ENCODE data around the gene GABBR2.
"Not testable (repeated sequence)": the region's sequence is repeated elsewhere in the genome, so short reads cannot be mapped to it uniquely, and the experiment has no call there.

GABBR2 gene

DNA sequence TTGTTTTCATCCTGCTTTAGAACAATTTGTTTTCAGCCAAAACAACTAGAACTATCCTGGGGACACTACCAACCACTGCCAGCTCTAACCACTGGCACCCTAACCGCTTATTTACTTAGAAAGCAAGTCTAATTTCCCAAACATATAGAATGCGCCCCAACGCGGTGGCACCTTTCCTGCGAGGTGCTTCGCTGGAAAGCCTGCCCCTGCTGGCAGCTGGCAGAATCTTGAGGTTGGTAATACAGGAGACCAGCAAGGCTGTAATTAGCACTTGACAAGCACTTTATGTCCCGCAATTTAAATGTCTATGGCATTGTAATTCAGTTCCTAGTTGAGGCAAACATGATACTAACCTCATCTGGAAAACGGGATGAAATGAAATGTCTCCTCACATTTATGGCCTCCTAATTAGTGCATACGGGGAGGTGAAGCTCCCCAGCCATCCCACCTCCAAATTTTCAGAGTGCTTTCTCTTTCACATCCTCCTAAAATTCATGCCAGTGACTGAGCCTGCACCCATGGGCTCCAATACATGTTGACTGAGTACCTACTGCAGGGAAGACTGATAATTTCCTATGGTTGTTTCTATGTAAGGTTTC, 30.4 kb downstream of the GABBR2 start:
- Histone ChIP-seq H3K27ac (ENCODE audit: low read depth, low read length) (no peak overlapping the region), H3K4me3 (ENCODE audit: low read length) (no peak overlapping the region), H3K9ac (ENCODE audit: low read depth, low read length) (no peak overlapping the region), H3K27me3 (ENCODE audit: insufficient read depth, low read length) (peaks cover 15% of the 10 kb centered on the region; the same call in 1 of the 2 replicates), H3K36me3 (ENCODE audit: insufficient read depth, low read length) (no peaks in the 10 kb centered on the region), H3K9me3 (ENCODE audit: insufficient read depth, low read depth, low read length) (peaks cover 5% of the 10 kb centered on the region), H3K4me1 (ENCODE audit: insufficient read depth, low read length) (peaks cover 16% of the 10 kb centered on the region)
- 13% methylated on average over 9 of the region's 9 CpGs for WGBS

DNA sequence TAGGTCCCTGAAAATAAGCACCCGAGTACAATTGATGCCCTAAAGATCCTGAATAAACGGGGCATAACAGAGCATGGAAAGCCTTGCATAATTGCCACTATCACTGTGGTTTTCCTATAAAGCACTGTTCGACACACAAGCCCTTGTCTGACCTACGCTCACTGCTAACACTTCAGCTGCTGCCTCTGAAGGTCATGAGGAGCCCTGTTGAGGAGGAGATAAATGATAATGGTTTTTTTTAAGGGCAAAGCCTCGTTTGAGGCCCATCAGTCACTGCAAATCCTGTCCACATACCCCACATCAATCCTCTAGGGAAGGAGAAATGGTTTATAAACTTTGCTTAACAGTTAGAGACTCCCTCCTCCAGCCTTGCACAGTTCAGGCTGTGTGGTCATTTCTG, 35.1 kb downstream of the GABBR2 start:
- 90% methylated on average over 4 of the region's 5 CpGs for WGBS
- H3K36me3 ChIP-seq (ENCODE audit: insufficient read depth, low read length): no peaks in the 10 kb centered on the region
- no peak overlapping the region for H3K27ac ChIP-seq (ENCODE audit: low read depth, low read length)
- H3K9me3 ChIP-seq (ENCODE audit: insufficient read depth, low read depth, low read length): peaks cover 5% of the 10 kb centered on the region
- H3K4me1 ChIP-seq (ENCODE audit: insufficient read depth, low read length): peaks cover 15% of the 10 kb centered on the region
- H3K4me3 ChIP-seq (ENCODE audit: low read length): no peak overlapping the region
- peaks cover 15% of the 10 kb centered on the region; the same call in 1 of the 2 replicates for H3K27me3 ChIP-seq (ENCODE audit: insufficient read depth, low read length)
- no peak overlapping the region for H3K9ac ChIP-seq (ENCODE audit: low read depth, low read length)

DNA sequence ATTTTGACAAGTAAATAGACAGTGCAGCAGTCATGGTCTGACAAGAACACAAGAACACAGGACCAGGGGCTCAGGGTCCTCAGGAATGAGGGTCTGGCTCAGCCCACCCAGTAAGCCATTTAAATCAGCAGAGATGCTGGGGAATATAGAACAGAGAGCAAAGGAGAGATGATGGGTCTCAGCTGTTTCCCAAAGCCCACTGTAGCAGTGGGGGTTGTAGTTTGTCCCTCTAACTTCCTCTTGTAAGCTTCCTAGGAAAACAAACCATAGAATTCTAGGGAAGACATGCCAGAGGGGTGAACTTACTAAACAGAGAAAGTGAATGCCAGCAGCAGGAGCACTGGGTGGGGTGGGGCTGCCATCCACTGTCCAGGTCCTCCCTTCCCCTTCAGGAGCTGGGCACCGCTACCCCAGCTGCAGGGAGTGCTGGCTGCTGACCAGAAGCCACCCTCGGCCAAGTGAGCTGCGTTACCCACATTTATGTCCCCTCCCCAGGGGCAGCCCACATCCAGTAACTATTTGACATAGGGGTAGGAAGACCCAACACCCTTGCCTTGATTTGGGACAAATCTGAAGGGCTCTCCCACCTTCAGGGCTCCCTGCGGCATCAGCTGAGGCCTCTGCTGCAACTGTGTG, 41.6 kb downstream of the GABBR2 start:
- WGBS: 92% methylated on average over 4 of the region's 4 CpGs
- Histone ChIP-seq H3K9me3 (ENCODE audit: insufficient read depth, low read depth, low read length) (no peaks in the 10 kb centered on the region), H3K27ac (ENCODE audit: low read depth, low read length) (no peak overlapping the region), H3K4me3 (ENCODE audit: low read length) (no peak overlapping the region), H3K27me3 (ENCODE audit: insufficient read depth, low read length) (no peaks in the 10 kb centered on the region), H3K4me1 (ENCODE audit: insufficient read depth, low read length) (peaks cover 5% of the 10 kb centered on the region; the same call in 1 of the 2 replicates), H3K9ac (ENCODE audit: low read depth, low read length) (no peak overlapping the region), H3K36me3 (ENCODE audit: insufficient read depth, low read length) (no peaks in the 10 kb centered on the region)

DNA sequence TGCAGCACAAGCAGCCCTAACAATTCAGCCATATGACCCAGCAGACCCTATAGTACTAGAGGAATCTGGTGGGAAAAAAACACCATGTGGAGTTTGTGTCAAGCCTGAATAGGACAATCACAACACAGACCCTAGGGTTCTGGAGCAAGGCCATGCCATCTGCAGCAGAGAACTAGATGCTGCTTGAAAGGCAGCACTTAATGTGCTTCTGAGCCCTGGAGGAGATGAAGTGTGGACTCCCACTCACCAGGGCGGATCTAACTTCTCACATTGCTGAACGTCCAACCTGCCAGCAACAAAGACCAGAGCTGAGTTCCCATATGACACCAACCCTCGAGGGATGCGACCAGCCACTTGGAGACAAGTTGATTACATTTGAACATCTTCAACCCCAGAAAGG, 43.2 kb downstream of the GABBR2 start:
- no peaks in the 10 kb centered on the region for H3K36me3 ChIP-seq (ENCODE audit: insufficient read depth, low read length)
- 75% methylated on average over 4 of the region's 4 CpGs for WGBS
- peaks cover 5% of the 10 kb centered on the region; the same call in 1 of the 2 replicates for H3K4me1 ChIP-seq (ENCODE audit: insufficient read depth, low read length)
- no peak overlapping the region for H3K4me3 ChIP-seq (ENCODE audit: low read length)
- H3K9ac ChIP-seq (ENCODE audit: low read depth, low read length): no peak overlapping the region
- H3K27me3 ChIP-seq (ENCODE audit: insufficient read depth, low read length): no peaks in the 10 kb centered on the region
- H3K27ac ChIP-seq (ENCODE audit: low read depth, low read length): no peak overlapping the region
- no peaks in the 10 kb centered on the region for H3K9me3 ChIP-seq (ENCODE audit: insufficient read depth, low read depth, low read length)

DNA sequence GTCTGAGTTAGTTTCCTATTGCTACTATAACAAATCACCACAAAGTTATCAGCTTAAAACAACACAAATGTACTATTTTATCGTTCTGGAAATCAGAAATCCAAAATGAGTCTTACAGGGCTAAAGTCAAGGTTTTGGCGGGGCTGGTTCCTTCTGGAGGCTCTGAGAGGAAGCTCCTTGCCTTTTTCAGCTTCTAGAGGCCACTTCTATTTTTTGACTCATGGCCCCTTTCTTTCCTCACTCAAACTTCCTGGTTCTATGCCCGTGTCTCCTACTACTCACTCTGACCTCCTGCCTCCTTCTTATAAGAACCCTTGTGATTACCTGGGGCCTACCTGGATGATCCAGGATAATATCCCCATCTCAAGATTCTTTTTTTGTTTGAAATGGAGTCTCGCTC, 48.2 kb downstream of the GABBR2 start:
- Histone ChIP-seq H3K36me3 (ENCODE audit: insufficient read depth, low read length) (no peaks in the 10 kb centered on the region), H3K9ac (ENCODE audit: low read depth, low read length) (no peak overlapping the region), H3K4me3 (ENCODE audit: low read length) (no peak overlapping the region), H3K27me3 (ENCODE audit: insufficient read depth, low read length) (no peaks in the 10 kb centered on the region), H3K27ac (ENCODE audit: low read depth, low read length) (no peak overlapping the region), H3K4me1 (ENCODE audit: insufficient read depth, low read length) (no peaks in the 10 kb centered on the region), H3K9me3 (ENCODE audit: insufficient read depth, low read depth, low read length) (no peaks in the 10 kb centered on the region)
- 93% methylated on average over 4 of the region's 4 CpGs for WGBS

DNA sequence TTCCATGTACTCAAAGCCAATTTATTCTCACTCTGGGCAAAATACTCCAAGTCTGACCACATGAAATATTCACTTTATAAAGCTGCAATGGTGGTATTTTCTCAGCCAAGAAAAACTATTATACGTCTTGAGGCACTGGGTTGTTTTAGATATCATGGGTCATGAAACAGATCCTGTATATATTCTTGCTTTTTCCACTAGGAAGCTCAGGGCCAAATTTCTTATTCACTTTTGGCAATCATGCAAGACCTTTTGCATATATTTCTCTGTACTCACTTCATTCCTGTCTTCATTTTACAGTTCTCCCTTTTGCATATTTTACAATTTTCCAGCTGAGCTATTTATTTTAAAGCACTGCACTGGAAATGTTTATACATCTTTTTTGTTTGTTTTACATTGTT, 49.8 kb downstream of the GABBR2 start:
- H3K36me3 ChIP-seq (ENCODE audit: insufficient read depth, low read length): no peaks in the 10 kb centered on the region
- no peaks in the 10 kb centered on the region for H3K9me3 ChIP-seq (ENCODE audit: insufficient read depth, low read depth, low read length)
- H3K27me3 ChIP-seq (ENCODE audit: insufficient read depth, low read length): no peaks in the 10 kb centered on the region
- no peaks in the 10 kb centered on the region for H3K4me1 ChIP-seq (ENCODE audit: insufficient read depth, low read length)
- H3K9ac ChIP-seq (ENCODE audit: low read depth, low read length): no peak overlapping the region
- 100% methylated on average over 1 of the region's 1 CpG for WGBS
- H3K4me3 ChIP-seq (ENCODE audit: low read length): no peak overlapping the region
- H3K27ac ChIP-seq (ENCODE audit: low read depth, low read length): no peak overlapping the region

DNA sequence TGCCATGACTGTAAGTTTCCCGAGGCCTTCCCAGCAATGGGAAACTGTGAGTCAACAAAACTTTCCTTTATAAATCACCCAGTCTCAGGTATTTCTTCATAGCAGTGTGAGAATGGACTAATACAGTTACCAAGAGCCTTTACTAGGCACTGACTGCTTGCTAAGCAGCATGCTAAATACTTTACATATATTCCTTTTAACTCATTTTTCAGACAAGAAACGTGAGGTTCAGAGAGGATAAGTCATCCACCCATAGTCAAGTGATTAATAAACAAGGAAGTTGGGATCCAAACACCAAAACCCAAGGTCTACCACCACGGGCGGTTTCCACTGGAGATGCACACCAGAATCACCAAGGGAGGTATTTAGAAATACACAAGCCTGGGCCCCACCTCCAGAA, 50.8 kb downstream of the GABBR2 start:
- Histone ChIP-seq H3K27me3 (ENCODE audit: insufficient read depth, low read length) (no peaks in the 10 kb centered on the region), H3K4me3 (ENCODE audit: low read length) (no peak overlapping the region), H3K9ac (ENCODE audit: low read depth, low read length) (no peak overlapping the region), H3K4me1 (ENCODE audit: insufficient read depth, low read length) (no peaks in the 10 kb centered on the region), H3K36me3 (ENCODE audit: insufficient read depth, low read length) (no peaks in the 10 kb centered on the region), H3K9me3 (ENCODE audit: insufficient read depth, low read depth, low read length) (no peaks in the 10 kb centered on the region), H3K27ac (ENCODE audit: low read depth, low read length) (no peak overlapping the region)
- 88% methylated on average over 4 of the region's 4 CpGs for WGBS

DNA sequence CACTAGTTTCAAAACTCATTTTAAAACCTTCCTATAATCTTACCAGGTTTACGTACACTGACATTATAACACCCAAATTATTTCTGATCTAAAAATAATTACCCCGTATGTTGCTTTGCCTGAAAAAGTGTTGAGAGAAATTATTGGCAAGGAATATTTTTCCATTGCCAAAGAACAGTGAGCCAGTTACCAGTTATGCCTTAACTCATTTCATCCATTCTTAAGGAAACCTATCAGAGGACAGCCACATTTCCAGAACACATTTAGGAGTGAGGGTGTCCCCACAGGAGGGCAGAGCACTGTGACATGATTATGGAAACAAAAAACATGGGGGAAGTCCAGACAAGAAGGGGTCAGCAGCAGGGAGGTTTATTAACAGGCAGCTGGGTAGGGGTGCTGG, 52.2 kb downstream of the GABBR2 start:
- Histone ChIP-seq H3K4me1 (ENCODE audit: insufficient read depth, low read length) (no peaks in the 10 kb centered on the region), H3K27me3 (ENCODE audit: insufficient read depth, low read length) (no peaks in the 10 kb centered on the region), H3K9me3 (ENCODE audit: insufficient read depth, low read depth, low read length) (no peaks in the 10 kb centered on the region), H3K36me3 (ENCODE audit: insufficient read depth, low read length) (no peaks in the 10 kb centered on the region), H3K27ac (ENCODE audit: low read depth, low read length) (no peak overlapping the region), H3K9ac (ENCODE audit: low read depth, low read length) (no peak overlapping the region), H3K4me3 (ENCODE audit: low read length) (no peak overlapping the region)
- WGBS: 88% methylated on average over 1 of the region's 2 CpGs

DNA sequence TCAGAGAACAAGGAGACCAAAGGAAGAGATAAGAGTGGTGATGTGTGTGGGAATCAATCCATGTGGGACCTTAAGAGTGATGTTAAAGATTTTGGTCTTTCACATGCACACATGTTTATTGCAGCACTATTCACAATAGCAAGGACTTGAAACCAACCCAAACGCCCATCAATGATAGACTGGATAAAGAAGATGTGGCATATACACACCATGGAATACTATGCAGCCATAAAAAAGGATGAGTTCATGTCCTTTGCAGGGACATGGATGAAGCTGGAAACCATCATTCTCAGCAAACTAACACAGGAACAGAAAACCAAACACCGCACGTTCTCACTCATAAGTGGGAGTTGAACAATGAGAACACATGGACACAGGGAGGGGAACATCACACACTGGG, 53.3 kb downstream of the GABBR2 start:
- H3K27me3 ChIP-seq (ENCODE audit: insufficient read depth, low read length); H3K4me3 ChIP-seq (ENCODE audit: low read length); H3K9me3 ChIP-seq (ENCODE audit: insufficient read depth, low read depth, low read length); H3K4me1 ChIP-seq (ENCODE audit: insufficient read depth, low read length); H3K36me3 ChIP-seq (ENCODE audit: insufficient read depth, low read length); H3K9ac ChIP-seq (ENCODE audit: low read depth, low read length); H3K27ac ChIP-seq (ENCODE audit: low read depth, low read length): not testable (repeated sequence)
- 88% methylated on average over 2 of the region's 3 CpGs for WGBS

DNA sequence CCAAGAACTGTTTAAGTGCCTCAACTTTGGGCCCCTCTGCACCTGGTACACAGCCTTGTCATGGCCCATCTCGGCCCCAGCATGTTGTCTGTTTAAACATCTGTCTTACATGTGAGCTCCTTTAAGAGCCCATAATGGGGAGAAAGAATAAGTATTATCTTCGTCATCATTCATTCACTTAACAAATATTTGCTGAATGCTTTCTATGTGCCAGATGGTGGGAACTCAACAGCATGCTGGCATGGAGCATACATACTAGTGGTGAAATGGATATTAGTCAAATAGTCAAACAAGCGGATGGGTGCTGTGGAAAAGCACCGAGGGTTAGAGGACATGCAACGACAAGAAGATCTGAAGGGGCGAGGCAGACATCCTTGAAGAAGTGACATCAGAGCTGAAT, 54.5 kb downstream of the GABBR2 start:
- Histone ChIP-seq H3K27ac (ENCODE audit: low read depth, low read length) (no peak overlapping the region), H3K9me3 (ENCODE audit: insufficient read depth, low read depth, low read length) (no peaks in the 10 kb centered on the region), H3K4me3 (ENCODE audit: low read length) (no peak overlapping the region), H3K36me3 (ENCODE audit: insufficient read depth, low read length) (no peaks in the 10 kb centered on the region), H3K9ac (ENCODE audit: low read depth, low read length) (no peak overlapping the region), H3K27me3 (ENCODE audit: insufficient read depth, low read length) (no peaks in the 10 kb centered on the region), H3K4me1 (ENCODE audit: insufficient read depth, low read length) (0 out of 2 replicates have a peak, but pooled peaks cover 5% of the 10 kb centered on the region)
- 92% methylated on average over 5 of the region's 6 CpGs for WGBS

DNA sequence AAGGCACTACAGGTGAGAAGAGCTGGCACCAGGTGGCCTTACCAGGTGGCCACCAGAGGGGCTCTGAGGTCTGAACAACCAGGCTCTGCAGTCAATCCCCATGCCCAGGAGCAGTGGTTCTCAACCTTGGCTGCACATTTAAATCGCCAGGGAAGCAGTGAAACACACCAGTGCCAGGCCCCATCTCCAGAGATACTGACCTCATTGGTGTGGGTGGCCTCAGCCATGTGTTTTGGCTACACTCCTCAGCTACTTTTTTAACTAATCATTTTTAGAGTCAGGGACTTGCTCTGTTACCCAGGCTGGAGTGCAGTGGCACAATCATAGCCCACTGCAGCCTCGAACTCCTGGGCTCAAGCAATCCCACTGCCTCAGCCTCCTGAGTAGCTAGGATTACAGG, 56.0 kb downstream of the GABBR2 start:
- H3K9ac ChIP-seq (ENCODE audit: low read depth, low read length): no peak overlapping the region
- H3K4me1 ChIP-seq (ENCODE audit: insufficient read depth, low read length): peaks cover 13% of the 10 kb centered on the region
- H3K4me3 ChIP-seq (ENCODE audit: low read length): no peak overlapping the region
- 89% methylated on average over 2 of the region's 2 CpGs for WGBS
- H3K27me3 ChIP-seq (ENCODE audit: insufficient read depth, low read length): no peaks in the 10 kb centered on the region
- H3K9me3 ChIP-seq (ENCODE audit: insufficient read depth, low read depth, low read length): no peaks in the 10 kb centered on the region
- no peaks in the 10 kb centered on the region for H3K36me3 ChIP-seq (ENCODE audit: insufficient read depth, low read length)
- H3K27ac ChIP-seq (ENCODE audit: low read depth, low read length): no peak overlapping the region

DNA sequence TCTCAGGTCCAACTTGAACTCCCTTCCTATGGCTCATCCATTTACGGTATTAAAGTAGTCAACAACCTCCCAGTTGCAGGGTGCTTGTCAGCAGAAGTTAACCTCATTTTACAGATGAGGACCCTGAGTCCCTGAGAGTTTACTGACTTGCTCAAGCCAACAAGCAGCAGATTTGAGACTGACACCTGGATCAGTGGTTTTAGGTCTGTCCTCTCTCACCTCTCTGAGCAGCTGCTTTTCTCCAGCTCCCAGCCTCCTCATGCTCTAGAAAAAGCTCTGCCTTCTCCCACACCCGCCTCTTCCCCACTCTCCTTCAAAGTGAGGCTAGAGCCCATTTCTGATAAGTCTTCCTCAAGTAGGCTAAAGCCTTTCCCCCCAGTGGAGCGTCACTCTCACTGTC, 56.4 kb downstream of the GABBR2 start:
- no peaks in the 10 kb centered on the region for H3K27me3 ChIP-seq (ENCODE audit: insufficient read depth, low read length)
- peaks cover 13% of the 10 kb centered on the region for H3K4me1 ChIP-seq (ENCODE audit: insufficient read depth, low read length)
- 88% methylated on average over 3 of the region's 3 CpGs for WGBS
- no peaks in the 10 kb centered on the region for H3K36me3 ChIP-seq (ENCODE audit: insufficient read depth, low read length)
- no peak overlapping the region for H3K9ac ChIP-seq (ENCODE audit: low read depth, low read length)
- H3K9me3 ChIP-seq (ENCODE audit: insufficient read depth, low read depth, low read length): no peaks in the 10 kb centered on the region
- no peak overlapping the region for H3K27ac ChIP-seq (ENCODE audit: low read depth, low read length)
- H3K4me3 ChIP-seq (ENCODE audit: low read length): no peak overlapping the region

Measured in HUES64 (cell line).